Measurements from ENCODE around the gene EFCAB8.

GRCh38 chr20:32962053-32962452 lies 103.3 kb downstream of the EFCAB8 start:
- TF ChIP-seq, protein P1, sequence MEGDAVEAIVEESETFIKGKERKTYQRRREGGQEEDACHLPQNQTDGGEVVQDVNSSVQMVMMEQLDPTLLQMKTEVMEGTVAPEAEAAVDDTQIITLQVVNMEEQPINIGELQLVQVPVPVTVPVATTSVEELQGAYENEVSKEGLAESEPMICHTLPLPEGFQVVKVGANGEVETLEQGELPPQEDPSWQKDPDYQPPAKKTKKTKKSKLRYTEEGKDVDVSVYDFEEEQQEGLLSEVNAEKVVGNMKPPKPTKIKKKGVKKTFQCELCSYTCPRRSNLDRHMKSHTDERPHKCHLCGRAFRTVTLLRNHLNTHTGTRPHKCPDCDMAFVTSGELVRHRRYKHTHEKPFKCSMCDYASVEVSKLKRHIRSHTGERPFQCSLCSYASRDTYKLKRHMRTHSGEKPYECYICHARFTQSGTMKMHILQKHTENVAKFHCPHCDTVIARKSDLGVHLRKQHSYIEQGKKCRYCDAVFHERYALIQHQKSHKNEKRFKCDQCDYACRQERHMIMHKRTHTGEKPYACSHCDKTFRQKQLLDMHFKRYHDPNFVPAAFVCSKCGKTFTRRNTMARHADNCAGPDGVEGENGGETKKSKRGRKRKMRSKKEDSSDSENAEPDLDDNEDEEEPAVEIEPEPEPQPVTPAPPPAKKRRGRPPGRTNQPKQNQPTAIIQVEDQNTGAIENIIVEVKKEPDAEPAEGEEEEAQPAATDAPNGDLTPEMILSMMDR (conservative IDR thresholded peaks at IDR 0.05; ENCODE audit: low read length): no peak
- no peak for TF ChIP-seq EZH2phosphoT487 (IDR thresholded peaks at IDR 0.05; ENCODE audit: borderline replicate concordance, low read depth, low read length)

All from OCI-LY7 (cell line).